Peyer's patch (tissue), 4 donors: ENCODE results near the gene KCNK5. TPM values are rescaled to one million over a fixed set of nuclear protein-coding genes. Genes with fewer than 3 reads are reported as not detected.

ENCODE experiments used
- DNase-seq, 3 donors: peaks; one replicate each; pipeline ENCODE4 v3.0.0-alpha.2; 2017 to 2019
- H3K27ac ChIP-seq, 4 donors: fragments of 200-600 bp; sonication (generic); one replicate each; pipeline ENCODE4 v1.5.1; 2016 to 2019
- H3K27me3 ChIP-seq, 2 donors: fragments of 200-600 bp; sonication (generic); one replicate each; pipeline ENCODE4 v1.5.1; 2019
- H3K36me3 ChIP-seq, 3 donors: fragments of 200-600 bp; sonication (generic); one replicate each; pipeline ENCODE4 v1.5.1; 2016 to 2019
- H3K4me1 ChIP-seq, 4 donors: fragments of 200-600 bp; sonication (generic); one replicate each; pipeline ENCODE4 v1.5.1; 2016 to 2019
- H3K4me3 ChIP-seq, 4 donors: fragments of 200-600 bp; sonication (generic); 1 replicate in 3 of 4; 2 replicates in 1 of 4; pipeline ENCODE4 v1.5.1; 2016 to 2019; ENCODE audit warnings: mild to moderate bottlenecking in 1 of 4
- H3K9me3 ChIP-seq, 4 donors: fragments of 200-600 bp; sonication (generic); one replicate each; pipeline ENCODE4 v1.5.1; 2016 to 2019; ENCODE audit warnings: mild to moderate bottlenecking in 1 of 4
- CTCF ChIP-seq, 6 experiments: fragments of 450-650 bp in 4 of 6; fragments of 200-600 bp in 2 of 6; sonication (generic) in 1 of 6; IDR thresholded peaks; one replicate each; pipeline ENCODE4 v1.5.1; 2017 to 2019; ENCODE audit warnings: antibody characterized with exemption in 6 of 6, mild to moderate bottlenecking in 3 of 6, moderate library complexity in 1 of 6
- POLR2A ChIP-seq, 2 donors: fragments of 450-650 bp; IDR thresholded peaks; one replicate each; pipeline ENCODE4 v1.5.1; 2017; ENCODE audit warnings: antibody characterized with exemption in 2 of 2, mild to moderate bottlenecking in 2 of 2, moderate library complexity in 2 of 2
- total RNA-seq, 4 donors: library from RNA; depleted of rRNA; stranded (reverse); fragments of >200 nt; gene quantifications; one replicate each; pipeline ENCODE4 v1.1.0, GENCODE V29; 2016

Gene KCNK5
- total RNA-seq, 4 donors from 2014 or later = 10.7 to 150 (median 115) TPM

DNA sequence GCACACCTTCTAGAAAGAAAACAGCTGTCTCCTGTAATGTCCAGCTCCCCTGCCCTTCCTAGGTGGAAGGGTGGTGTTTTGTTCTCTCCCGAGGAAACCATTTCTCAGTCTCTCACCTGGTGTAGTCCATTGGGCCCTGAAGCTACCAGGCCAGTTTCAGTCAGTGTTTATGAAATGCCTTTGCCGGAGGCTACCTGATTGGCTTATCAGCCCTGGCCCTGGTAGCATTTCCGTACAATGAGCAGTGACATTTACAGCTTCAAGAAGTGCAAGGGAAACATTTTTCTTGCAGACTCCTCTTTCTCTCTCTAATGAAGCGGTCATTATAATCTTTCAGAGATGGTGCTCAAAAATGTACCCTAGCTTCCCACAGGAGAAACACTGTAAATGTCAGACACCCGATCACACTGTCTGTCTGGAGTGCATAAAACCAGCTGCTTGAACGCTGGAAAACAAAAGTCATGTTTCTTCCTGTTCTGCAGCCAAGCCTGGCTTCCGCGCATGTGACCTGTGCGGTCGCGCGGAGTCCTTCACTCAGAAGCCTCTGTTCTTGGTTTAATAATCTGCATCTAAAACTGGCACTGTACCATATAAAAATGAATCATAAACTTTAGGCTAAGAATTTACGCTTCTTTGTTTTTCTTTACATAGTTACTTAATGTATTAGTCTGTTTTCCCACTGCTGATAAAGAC, 85.9 kb downstream of the KCNK5 start:
- H3K4me1 ChIP-seq = no peaks in the 10 kb centered on the region
- H3K9me3 ChIP-seq = no peaks in the 10 kb centered on the region
- DNase-seq = no peak
- H3K27me3 ChIP-seq = no peaks in the 10 kb centered on the region
- TF ChIP-seq POLR2A (IDR thresholded peaks at IDR 0.05) (no peak), CTCF (IDR thresholded peaks at IDR 0.05) (no peak)
- no peak overlapping the region for H3K4me3 ChIP-seq
- H3K36me3 ChIP-seq = no peaks in the 10 kb centered on the region
- no peak overlapping the region for H3K27ac ChIP-seq

DNA sequence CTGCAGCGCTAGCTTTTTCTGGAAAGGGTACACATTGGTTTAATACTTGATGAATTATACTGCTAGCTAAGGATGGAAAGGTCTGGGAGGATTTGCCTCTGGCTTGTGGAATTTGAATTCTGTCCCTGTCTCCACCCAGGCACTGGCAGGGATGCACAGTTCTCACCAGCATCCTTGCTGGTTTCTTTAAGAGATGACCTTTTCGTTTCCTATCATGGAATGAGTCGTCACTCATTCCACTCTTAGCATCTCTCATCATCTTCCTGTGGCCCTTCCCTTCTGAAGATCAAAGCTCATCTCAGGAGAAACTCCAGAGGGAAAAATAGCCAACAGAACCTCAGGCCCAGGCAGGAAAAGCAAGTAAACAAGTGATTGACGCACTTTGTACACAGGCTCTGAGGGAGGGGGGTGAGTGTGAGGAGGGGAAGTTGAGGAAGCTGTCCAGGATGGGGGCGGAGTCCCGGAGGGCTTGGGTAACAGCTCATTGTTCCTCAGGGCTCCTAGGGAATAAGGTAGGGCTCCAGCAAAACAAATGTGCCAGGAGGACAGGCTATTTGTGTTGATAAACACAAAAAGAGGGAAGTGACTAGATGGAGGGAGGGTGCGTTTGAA, 88.6 kb downstream of the KCNK5 start:
- Histone ChIP-seq H3K36me3 (no peaks in the 10 kb centered on the region), H3K9me3 (no peaks in the 10 kb centered on the region), H3K27ac (no peak overlapping the region), H3K4me3 (no peak overlapping the region), H3K27me3 (no peaks in the 10 kb centered on the region), H3K4me1 (no peaks in the 10 kb centered on the region)
- no peak for TF ChIP-seq POLR2A (IDR thresholded peaks at IDR 0.05)
- no peak for TF ChIP-seq CTCF (IDR thresholded peaks at IDR 0.05)
- DNase-seq = no peak

Other genes starting within 250 kb of the KCNK5 start
- gene GLP1R, start 180.7 kb downstream of the KCNK5 start, total RNA-seq = under 1 TPM in 2 of 4 donors, not detected in 2; 0.38 to 0.67 TPM
- gene SAYSD1, start 114.3 kb downstream of the KCNK5 start, total RNA-seq = 10 to 100 TPM; 12.4 to 24.7 (median 19.1) TPM
- gene KCNK17, start 84.9 kb upstream of the KCNK5 start, total RNA-seq = 1 to 10 TPM in 2 of 4 donors, under 1 TPM in 1, not detected in 1; 0.67 to 2.1 (median 1.7) TPM
- not detected for gene KCNK16, start 93.2 kb upstream of the KCNK5 start, total RNA-seq